ENCODE data around the gene CAB39. TPM values are rescaled to one million over a fixed set of nuclear protein-coding genes. Genes with fewer than 3 reads are reported as not detected.

CAB39 gene
- polyA plus RNA-seq, 1 donor from 2014 or later, result 118 TPM

DNA sequence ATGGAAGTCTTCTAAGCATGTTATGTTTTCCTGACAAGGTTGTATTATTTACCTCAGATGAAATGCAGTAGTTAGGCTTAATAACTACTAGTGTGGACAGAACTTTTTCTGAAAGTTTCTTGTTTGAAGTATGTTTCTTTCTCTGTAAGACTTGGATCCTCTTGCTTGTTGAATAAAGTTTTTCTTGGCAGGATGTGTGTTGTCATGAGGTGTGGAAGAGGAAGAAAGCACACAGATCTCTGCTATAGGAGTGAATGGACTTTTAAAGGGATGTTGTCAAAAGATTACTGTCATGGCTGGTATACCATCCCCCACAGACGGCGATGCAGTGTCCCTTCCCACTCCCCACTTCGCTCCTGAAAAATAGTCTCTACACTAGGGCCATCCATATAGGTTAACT lies 2.6 kb downstream of the CAB39 start:
- Histone ChIP-seq H3F3A (ENCODE audit: insufficient read depth, low read length, poor library complexity, severe bottlenecking) (no peaks in the 10 kb centered on the region), H3K9ac (ENCODE audit: low read length) (peak overlapping the region; percentile 9), H3K36me3 (ENCODE audit: insufficient read depth, low read length) (peaks cover 6% of the 10 kb centered on the region), H3K9me2 (ENCODE audit: insufficient read depth, low read length) (no peaks in the 10 kb centered on the region), H3K27me3 (ENCODE audit: insufficient read depth, low read depth, low read length) (no peaks in the 10 kb centered on the region), H3K79me2 (replicated peaks; ENCODE audit: insufficient read depth, low read length) (peaks cover 64% of the 10 kb centered on the region), H3K4me3 (ENCODE audit: low read length) (peak overlapping the region; percentile 75), H4K20me1 (ENCODE audit: insufficient read depth) (no peaks in the 10 kb centered on the region), H3K4me2 (ENCODE audit: low read length) (peak overlapping the region; percentile 94), H2AFZ (ENCODE audit: low read depth, low read length) (no peak overlapping the region), H3K27ac (ENCODE audit: low read length) (no peak overlapping the region), H3K9me3 (ENCODE audit: low read length) (no peaks in the 10 kb centered on the region)
- TF ChIP-seq EP300 (conservative IDR thresholded peaks at IDR 0.05; ENCODE audit: poor library complexity, severe bottlenecking) (no peak), POLR2AphosphoS5 (IDR thresholded peaks at IDR 0.05) (no peak), TAF1 (IDR thresholded peaks at IDR 0.05; ENCODE audit: low read depth) (no peak), SMC3 (conservative IDR thresholded peaks at IDR 0.05; ENCODE audit: poor library complexity) (no peak), MXI1 (conservative IDR thresholded peaks at IDR 0.05; ENCODE audit: poor library complexity, severe bottlenecking) (no peak), RAD21 (conservative IDR thresholded peaks at IDR 0.05) (no peak), EZH2 (IDR thresholded peaks at IDR 0.05; ENCODE audit: borderline replicate concordance, insufficient read depth, low read length, poor library complexity, severe bottlenecking) (no peak)
- TF ChIP-seq, protein P1, sequence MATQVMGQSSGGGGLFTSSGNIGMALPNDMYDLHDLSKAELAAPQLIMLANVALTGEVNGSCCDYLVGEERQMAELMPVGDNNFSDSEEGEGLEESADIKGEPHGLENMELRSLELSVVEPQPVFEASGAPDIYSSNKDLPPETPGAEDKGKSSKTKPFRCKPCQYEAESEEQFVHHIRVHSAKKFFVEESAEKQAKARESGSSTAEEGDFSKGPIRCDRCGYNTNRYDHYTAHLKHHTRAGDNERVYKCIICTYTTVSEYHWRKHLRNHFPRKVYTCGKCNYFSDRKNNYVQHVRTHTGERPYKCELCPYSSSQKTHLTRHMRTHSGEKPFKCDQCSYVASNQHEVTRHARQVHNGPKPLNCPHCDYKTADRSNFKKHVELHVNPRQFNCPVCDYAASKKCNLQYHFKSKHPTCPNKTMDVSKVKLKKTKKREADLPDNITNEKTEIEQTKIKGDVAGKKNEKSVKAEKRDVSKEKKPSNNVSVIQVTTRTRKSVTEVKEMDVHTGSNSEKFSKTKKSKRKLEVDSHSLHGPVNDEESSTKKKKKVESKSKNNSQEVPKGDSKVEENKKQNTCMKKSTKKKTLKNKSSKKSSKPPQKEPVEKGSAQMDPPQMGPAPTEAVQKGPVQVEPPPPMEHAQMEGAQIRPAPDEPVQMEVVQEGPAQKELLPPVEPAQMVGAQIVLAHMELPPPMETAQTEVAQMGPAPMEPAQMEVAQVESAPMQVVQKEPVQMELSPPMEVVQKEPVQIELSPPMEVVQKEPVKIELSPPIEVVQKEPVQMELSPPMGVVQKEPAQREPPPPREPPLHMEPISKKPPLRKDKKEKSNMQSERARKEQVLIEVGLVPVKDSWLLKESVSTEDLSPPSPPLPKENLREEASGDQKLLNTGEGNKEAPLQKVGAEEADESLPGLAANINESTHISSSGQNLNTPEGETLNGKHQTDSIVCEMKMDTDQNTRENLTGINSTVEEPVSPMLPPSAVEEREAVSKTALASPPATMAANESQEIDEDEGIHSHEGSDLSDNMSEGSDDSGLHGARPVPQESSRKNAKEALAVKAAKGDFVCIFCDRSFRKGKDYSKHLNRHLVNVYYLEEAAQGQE (IDR thresholded peaks at IDR 0.05; ENCODE audit: borderline replicate concordance), result no peak
- TF ChIP-seq, protein P2, sequence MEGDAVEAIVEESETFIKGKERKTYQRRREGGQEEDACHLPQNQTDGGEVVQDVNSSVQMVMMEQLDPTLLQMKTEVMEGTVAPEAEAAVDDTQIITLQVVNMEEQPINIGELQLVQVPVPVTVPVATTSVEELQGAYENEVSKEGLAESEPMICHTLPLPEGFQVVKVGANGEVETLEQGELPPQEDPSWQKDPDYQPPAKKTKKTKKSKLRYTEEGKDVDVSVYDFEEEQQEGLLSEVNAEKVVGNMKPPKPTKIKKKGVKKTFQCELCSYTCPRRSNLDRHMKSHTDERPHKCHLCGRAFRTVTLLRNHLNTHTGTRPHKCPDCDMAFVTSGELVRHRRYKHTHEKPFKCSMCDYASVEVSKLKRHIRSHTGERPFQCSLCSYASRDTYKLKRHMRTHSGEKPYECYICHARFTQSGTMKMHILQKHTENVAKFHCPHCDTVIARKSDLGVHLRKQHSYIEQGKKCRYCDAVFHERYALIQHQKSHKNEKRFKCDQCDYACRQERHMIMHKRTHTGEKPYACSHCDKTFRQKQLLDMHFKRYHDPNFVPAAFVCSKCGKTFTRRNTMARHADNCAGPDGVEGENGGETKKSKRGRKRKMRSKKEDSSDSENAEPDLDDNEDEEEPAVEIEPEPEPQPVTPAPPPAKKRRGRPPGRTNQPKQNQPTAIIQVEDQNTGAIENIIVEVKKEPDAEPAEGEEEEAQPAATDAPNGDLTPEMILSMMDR (IDR thresholded peaks at IDR 0.05; ENCODE audit: poor library complexity, severe bottlenecking), result no peak

- TF ChIP-seq EP300 (conservative IDR thresholded peaks at IDR 0.05; ENCODE audit: poor library complexity, severe bottlenecking) (no peak), POLR2AphosphoS5 (IDR thresholded peaks at IDR 0.05) (no peak), SMC3 (conservative IDR thresholded peaks at IDR 0.05; ENCODE audit: poor library complexity) (no peak), EZH2 (IDR thresholded peaks at IDR 0.05; ENCODE audit: borderline replicate concordance, insufficient read depth, low read length, poor library complexity, severe bottlenecking) (no peak), RAD21 (conservative IDR thresholded peaks at IDR 0.05) (no peak), MXI1 (conservative IDR thresholded peaks at IDR 0.05; ENCODE audit: poor library complexity, severe bottlenecking) (no peak), TAF1 (IDR thresholded peaks at IDR 0.05; ENCODE audit: low read depth) (no peak)
- TF ChIP-seq, protein P2 (IDR thresholded peaks at IDR 0.05; ENCODE audit: poor library complexity, severe bottlenecking), result no peak
- TF ChIP-seq, protein P1 (IDR thresholded peaks at IDR 0.05; ENCODE audit: borderline replicate concordance), result no peak
- H4K20me1 ChIP-seq (ENCODE audit: insufficient read depth), result no peaks in the 10 kb centered on the region
These were observed 3.9 kb downstream of the CAB39 start for GRCh38 chr2:230716588-230716987.

More at GRCh38 chr2:230716588-230716987, 3.9 kb downstream of the CAB39 start:
- Histone ChIP-seq H3K36me3 (ENCODE audit: insufficient read depth, low read length) (peaks cover 6% of the 10 kb centered on the region), H3K79me2 (replicated peaks; ENCODE audit: insufficient read depth, low read length) (peaks cover 67% of the 10 kb centered on the region), H3K4me2 (ENCODE audit: low read length) (no peak overlapping the region), H3K9me2 (ENCODE audit: insufficient read depth, low read length) (no peaks in the 10 kb centered on the region), H3F3A (ENCODE audit: insufficient read depth, low read length, poor library complexity, severe bottlenecking) (no peaks in the 10 kb centered on the region), H3K4me3 (ENCODE audit: low read length) (no peak overlapping the region), H3K9me3 (ENCODE audit: low read length) (no peaks in the 10 kb centered on the region), H3K27me3 (ENCODE audit: insufficient read depth, low read depth, low read length) (no peaks in the 10 kb centered on the region), H3K27ac (ENCODE audit: low read length) (no peak overlapping the region), H3K9ac (ENCODE audit: low read length) (no peak overlapping the region), H2AFZ (ENCODE audit: low read depth, low read length) (no peak overlapping the region)

Data from neural cell (in vitro differentiated cells).